ENCODE data around the gene SYT13. TPM values are rescaled to one million over a fixed set of nuclear protein-coding genes. Genes with fewer than 3 reads are reported as not detected.

Gene SYT13, protein sequence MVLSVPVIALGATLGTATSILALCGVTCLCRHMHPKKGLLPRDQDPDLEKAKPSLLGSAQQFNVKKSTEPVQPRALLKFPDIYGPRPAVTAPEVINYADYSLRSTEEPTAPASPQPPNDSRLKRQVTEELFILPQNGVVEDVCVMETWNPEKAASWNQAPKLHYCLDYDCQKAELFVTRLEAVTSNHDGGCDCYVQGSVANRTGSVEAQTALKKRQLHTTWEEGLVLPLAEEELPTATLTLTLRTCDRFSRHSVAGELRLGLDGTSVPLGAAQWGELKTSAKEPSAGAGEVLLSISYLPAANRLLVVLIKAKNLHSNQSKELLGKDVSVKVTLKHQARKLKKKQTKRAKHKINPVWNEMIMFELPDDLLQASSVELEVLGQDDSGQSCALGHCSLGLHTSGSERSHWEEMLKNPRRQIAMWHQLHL
- total RNA-seq: not detected in 2 replicates

DNA sequence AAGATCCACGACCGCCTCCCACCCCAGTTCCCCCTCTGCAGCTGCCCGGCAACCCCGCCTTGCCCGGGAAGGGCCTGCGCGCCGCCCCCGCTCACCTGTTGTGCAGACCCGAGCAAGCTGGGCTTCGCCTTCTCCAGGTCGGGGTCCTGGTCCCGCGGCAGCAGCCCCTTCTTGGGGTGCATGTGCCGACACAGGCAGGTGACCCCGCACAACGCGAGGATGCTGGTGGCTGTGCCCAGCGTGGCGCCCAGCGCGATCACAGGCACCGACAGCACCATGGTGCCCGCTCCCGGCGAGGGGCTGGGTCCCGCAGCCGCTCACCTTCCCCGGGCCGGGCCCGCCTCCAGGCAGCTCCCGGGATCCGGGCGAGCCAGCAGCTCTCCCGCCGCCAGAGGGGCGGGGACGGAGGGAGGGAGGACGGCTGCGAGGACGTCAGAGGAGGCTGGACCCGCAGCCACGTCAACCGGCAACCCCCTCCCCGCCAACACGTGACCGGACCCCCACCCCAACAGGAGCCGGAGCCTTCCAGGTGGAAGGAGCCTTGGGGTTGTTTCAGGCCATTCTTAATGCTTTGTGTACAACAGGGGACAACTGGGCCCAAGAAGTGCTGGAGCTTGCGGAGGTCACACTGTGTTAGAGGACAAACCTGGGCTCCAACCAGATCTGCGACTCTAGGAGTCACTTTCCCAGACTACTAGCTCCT lies at the start of gene SYT13:
TSS of gene SYT13 (minus strand) at position 412 of the 703 bp plus-strand sequence. CDS start at position 278, 134 bp downstream.

Other genes starting within 250 kb of the SYT13 start
- 3.3 and 5.6 TPM in 2 replicates for gene PRDM11, start 139.7 kb downstream of the SYT13 start, total RNA-seq

Data from airway epithelial cell (primary cell).